GM23338 (cell line): ENCODE measurements around the gene ADGRF1. TPM values are rescaled to one million over a fixed set of nuclear protein-coding genes. Genes with fewer than 3 reads are reported as not detected.
"Not testable (repeated sequence)": the region's sequence is repeated elsewhere in the genome, so short reads cannot be mapped to it uniquely, and the experiment has no call there.

Source experiments
- ATAC-seq: fragments of 200-7000 bp; cut with Tn5 transposase; 3 replicates; pipeline ENCODE4 v1.9.1; 2020
- DNase-seq: peaks from one replicate; pipeline ENCODE4 v3.0.0-alpha.2; 2015; ENCODE audit warnings: low spot score
- H2AFZ ChIP-seq: fragments of 200-600 bp; sonication (generic); 2 replicates; pipeline ENCODE4 v1.8.0; 2016; ENCODE audit warnings: antibody characterized with exemption, mild to moderate bottlenecking, moderate library complexity
- H3F3A ChIP-seq: fragments of 200-600 bp; sonication (generic); replicated peaks from 2 replicates; pipeline ENCODE4 v1.8.0; 2017; ENCODE audit warnings: antibody characterized with exemption, mixed run types, low read depth
- H3K27ac ChIP-seq: fragments of 200-600 bp; sonication (generic); 2 replicates; pipeline ENCODE4 v1.6.1; 2016; ENCODE audit warnings: low read depth
- H3K27me3 ChIP-seq: fragments of 200-600 bp; sonication (generic); 2 replicates; pipeline ENCODE4 v1.8.0; 2016; ENCODE audit warnings: mild to moderate bottlenecking, mixed run types, moderate library complexity; ENCODE audit not compliant: insufficient read depth
- H3K36me3 ChIP-seq: fragments of 200-600 bp; sonication (generic); 2 replicates; pipeline ENCODE4 v1.8.0; 2016; ENCODE audit warnings: mild to moderate bottlenecking; ENCODE audit not compliant: insufficient read depth
- H3K4me1 ChIP-seq: fragments of 200-600 bp; sonication (generic); 2 replicates; pipeline ENCODE4 v1.8.0; 2016; ENCODE audit warnings: mild to moderate bottlenecking, moderate library complexity; ENCODE audit not compliant: insufficient read depth
- H3K4me2 ChIP-seq: fragments of 200-600 bp; sonication (generic); 2 replicates; pipeline ENCODE4 v1.7.1; 2017; ENCODE audit warnings: mixed run types
- H3K4me3 ChIP-seq: fragments of 200-600 bp; sonication (generic); 2 replicates; pipeline ENCODE4 v1.6.1; 2016; ENCODE audit warnings: mixed run types
- H3K79me2 ChIP-seq: fragments of 200-600 bp; sonication (generic); replicated peaks from 2 replicates; pipeline ENCODE4 v1.8.0; 2017; ENCODE audit warnings: mild to moderate bottlenecking; ENCODE audit not compliant: insufficient read depth
- H3K9me2 ChIP-seq: fragments of 200-600 bp; sonication (generic); 2 replicates; pipeline ENCODE4 v1.8.0; 2017; ENCODE audit not compliant: insufficient read depth
- H4K20me1 ChIP-seq: fragments of 200-600 bp; sonication (generic); replicated peaks from 2 replicates; pipeline ENCODE4 v1.8.0; 2017; ENCODE audit warnings: mild to moderate bottlenecking; ENCODE audit not compliant: insufficient read depth
- H3K27ac Mint-ChIP-seq: 2 replicates; pipeline ENCODE4 v1.8.0; 2020; ENCODE audit warnings: inconsistent platforms, mild to moderate bottlenecking, moderate library complexity, mixed read lengths
- H3K27me3 Mint-ChIP-seq: 3 replicates; pipeline ENCODE4 v1.8.0; 2022; ENCODE audit warnings: low read depth, mild to moderate bottlenecking, moderate library complexity, mixed read lengths, inconsistent platforms; ENCODE audit not compliant: insufficient read depth, poor library complexity
- H3K36me3 Mint-ChIP-seq: 3 replicates; pipeline ENCODE4 v1.8.0; 2021; ENCODE audit warnings: low read depth, mild to moderate bottlenecking, inconsistent platforms, moderate library complexity, mixed read lengths
- H3K4me1 Mint-ChIP-seq: 3 replicates; pipeline ENCODE4 v1.8.0; 2020; ENCODE audit warnings: mild to moderate bottlenecking, inconsistent platforms, mixed read lengths
- H3K4me3 Mint-ChIP-seq: 3 replicates; pipeline ENCODE4 v1.8.0; 2021; ENCODE audit warnings: moderate library complexity, mild to moderate bottlenecking, inconsistent platforms, mixed read lengths
- H3K9me3 Mint-ChIP-seq: 3 replicates; pipeline ENCODE4 v1.8.0; 2020; ENCODE audit warnings: moderate library complexity, mild to moderate bottlenecking, inconsistent platforms, mixed read lengths
- CREB1 ChIP-seq: fragments of 250-450 bp; sonication (Bioruptor Pico); IDR thresholded peaks from 2 replicates; pipeline ENCODE4 v1.5.0; 2020; ENCODE audit warnings: low read depth, mild to moderate bottlenecking, moderate library complexity
- EZH2 ChIP-seq: fragments of 200-600 bp; sonication (generic); IDR thresholded peaks from one replicate; pipeline ENCODE4 v1.8.0; 2017; ENCODE audit warnings: antibody characterized with exemption, mild to moderate bottlenecking, low read depth; ENCODE audit not compliant: unreplicated experiment
- EZH2phosphoT487 ChIP-seq: fragments of 200-600 bp; sonication (generic); IDR thresholded peaks from one replicate; pipeline ENCODE4 v1.8.1; 2018; ENCODE audit warnings: antibody characterized with exemption; ENCODE audit not compliant: unreplicated experiment
- JUNB ChIP-seq: IDR thresholded peaks from one replicate; pipeline ENCODE4 v1.6.1; 2016; ENCODE audit warnings: antibody characterized with exemption; ENCODE audit not compliant: unreplicated experiment
- POLR2AphosphoS5 ChIP-seq: IDR thresholded peaks from 2 replicates; pipeline ENCODE4 v1.6.1; 2016; ENCODE audit warnings: antibody characterized with exemption, low read depth
- STAT1 ChIP-seq: IDR thresholded peaks from one replicate; pipeline ENCODE4 v1.6.1; 2016; ENCODE audit warnings: antibody characterized with exemption; ENCODE audit not compliant: unreplicated experiment
- ZNF114 ChIP-seq: fragments of 250-450 bp; sonication (Bioruptor Pico); IDR thresholded peaks from 2 replicates; pipeline ENCODE4 v1.5.0; 2020; ENCODE audit warnings: mild to moderate bottlenecking, moderate library complexity
- ZNF331 ChIP-seq: fragments of 250-450 bp; sonication (Bioruptor Pico); IDR thresholded peaks from 2 replicates; pipeline ENCODE4 v1.5.0; 2020; ENCODE audit warnings: low read depth, mild to moderate bottlenecking, moderate library complexity
- polyA plus RNA-seq: library from polyadenylated mRNA; unstranded; fragments of >200 nt; fragmentation: Nextera tagmentation; extraction: Ambion mirVana; gene quantifications from 2 replicates; pipeline ENCODE4 v1.2.1, GENCODE V29; 2016
- total RNA-seq: library from RNA; depleted of rRNA; stranded (reverse); fragments of >200 nt; shearing (Covaris generic); gene quantifications from 2 replicates; pipeline ENCODE4 v1.2.3, GENCODE V29; 2014
- TF ChIP-seq, protein P1 (sequence below): IDR thresholded peaks from one replicate; pipeline ENCODE4 v1.6.1; 2018; ENCODE audit warnings: antibody characterized with exemption; ENCODE audit not compliant: unreplicated experiment
- TF ChIP-seq, protein P2 (sequence below), 2 experiments: fragments of 200-600 bp in 1 of 2; sonication (generic) in 1 of 2; conservative IDR thresholded peaks; 2 replicates each; pipeline versions ENCODE4 v1.5.1 to v1.6.1; 2016 to 2017; ENCODE audit warnings: antibody characterized with exemption in 2 of 2, low read depth in 2 of 2, mild to moderate bottlenecking in 2 of 2, moderate library complexity in 1 of 2
- TF ChIP-seq, protein P3 (sequence below): IDR thresholded peaks from 2 replicates; pipeline ENCODE4 v1.6.1; 2016; ENCODE audit warnings: antibody characterized with exemption

The ADGRF1 gene
- total and polyA plus RNA-seq, 2 experiments from 2014 or later, result not detected

DNA sequence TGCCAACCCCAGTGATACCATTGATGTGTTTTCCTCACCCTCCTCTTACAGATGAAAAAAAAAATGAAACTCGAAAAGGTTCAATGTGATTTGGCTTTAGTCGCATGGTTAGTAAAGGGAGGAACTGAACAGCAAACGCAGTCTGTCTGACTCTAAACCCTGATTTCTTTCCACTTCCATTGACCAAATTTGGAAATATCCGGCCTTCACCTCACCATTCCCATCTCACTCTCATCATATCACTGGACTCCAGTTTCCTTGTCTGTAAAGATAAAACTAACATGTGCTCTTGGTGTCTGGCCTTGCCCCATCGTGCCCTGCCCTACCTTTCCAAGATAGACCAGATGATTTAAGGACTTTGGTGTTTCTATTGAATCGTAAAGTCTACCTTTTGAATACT is 48.7 kb upstream of the ADGRF1 start (continued):
- TF ChIP-seq, protein P1, sequence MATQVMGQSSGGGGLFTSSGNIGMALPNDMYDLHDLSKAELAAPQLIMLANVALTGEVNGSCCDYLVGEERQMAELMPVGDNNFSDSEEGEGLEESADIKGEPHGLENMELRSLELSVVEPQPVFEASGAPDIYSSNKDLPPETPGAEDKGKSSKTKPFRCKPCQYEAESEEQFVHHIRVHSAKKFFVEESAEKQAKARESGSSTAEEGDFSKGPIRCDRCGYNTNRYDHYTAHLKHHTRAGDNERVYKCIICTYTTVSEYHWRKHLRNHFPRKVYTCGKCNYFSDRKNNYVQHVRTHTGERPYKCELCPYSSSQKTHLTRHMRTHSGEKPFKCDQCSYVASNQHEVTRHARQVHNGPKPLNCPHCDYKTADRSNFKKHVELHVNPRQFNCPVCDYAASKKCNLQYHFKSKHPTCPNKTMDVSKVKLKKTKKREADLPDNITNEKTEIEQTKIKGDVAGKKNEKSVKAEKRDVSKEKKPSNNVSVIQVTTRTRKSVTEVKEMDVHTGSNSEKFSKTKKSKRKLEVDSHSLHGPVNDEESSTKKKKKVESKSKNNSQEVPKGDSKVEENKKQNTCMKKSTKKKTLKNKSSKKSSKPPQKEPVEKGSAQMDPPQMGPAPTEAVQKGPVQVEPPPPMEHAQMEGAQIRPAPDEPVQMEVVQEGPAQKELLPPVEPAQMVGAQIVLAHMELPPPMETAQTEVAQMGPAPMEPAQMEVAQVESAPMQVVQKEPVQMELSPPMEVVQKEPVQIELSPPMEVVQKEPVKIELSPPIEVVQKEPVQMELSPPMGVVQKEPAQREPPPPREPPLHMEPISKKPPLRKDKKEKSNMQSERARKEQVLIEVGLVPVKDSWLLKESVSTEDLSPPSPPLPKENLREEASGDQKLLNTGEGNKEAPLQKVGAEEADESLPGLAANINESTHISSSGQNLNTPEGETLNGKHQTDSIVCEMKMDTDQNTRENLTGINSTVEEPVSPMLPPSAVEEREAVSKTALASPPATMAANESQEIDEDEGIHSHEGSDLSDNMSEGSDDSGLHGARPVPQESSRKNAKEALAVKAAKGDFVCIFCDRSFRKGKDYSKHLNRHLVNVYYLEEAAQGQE, result no peak
- TF ChIP-seq ZNF114, result no peak
- TF ChIP-seq POLR2AphosphoS5, result no peak
- no peak for TF ChIP-seq STAT1
- TF ChIP-seq, protein P2, sequence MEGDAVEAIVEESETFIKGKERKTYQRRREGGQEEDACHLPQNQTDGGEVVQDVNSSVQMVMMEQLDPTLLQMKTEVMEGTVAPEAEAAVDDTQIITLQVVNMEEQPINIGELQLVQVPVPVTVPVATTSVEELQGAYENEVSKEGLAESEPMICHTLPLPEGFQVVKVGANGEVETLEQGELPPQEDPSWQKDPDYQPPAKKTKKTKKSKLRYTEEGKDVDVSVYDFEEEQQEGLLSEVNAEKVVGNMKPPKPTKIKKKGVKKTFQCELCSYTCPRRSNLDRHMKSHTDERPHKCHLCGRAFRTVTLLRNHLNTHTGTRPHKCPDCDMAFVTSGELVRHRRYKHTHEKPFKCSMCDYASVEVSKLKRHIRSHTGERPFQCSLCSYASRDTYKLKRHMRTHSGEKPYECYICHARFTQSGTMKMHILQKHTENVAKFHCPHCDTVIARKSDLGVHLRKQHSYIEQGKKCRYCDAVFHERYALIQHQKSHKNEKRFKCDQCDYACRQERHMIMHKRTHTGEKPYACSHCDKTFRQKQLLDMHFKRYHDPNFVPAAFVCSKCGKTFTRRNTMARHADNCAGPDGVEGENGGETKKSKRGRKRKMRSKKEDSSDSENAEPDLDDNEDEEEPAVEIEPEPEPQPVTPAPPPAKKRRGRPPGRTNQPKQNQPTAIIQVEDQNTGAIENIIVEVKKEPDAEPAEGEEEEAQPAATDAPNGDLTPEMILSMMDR (conservative IDR thresholded peaks at IDR 0.05; ENCODE audit: low read depth in 2 of 2), result no peak
- TF ChIP-seq JUNB, result no peak
- TF ChIP-seq, protein P3, sequence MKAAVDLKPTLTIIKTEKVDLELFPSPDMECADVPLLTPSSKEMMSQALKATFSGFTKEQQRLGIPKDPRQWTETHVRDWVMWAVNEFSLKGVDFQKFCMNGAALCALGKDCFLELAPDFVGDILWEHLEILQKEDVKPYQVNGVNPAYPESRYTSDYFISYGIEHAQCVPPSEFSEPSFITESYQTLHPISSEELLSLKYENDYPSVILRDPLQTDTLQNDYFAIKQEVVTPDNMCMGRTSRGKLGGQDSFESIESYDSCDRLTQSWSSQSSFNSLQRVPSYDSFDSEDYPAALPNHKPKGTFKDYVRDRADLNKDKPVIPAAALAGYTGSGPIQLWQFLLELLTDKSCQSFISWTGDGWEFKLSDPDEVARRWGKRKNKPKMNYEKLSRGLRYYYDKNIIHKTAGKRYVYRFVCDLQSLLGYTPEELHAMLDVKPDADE, result no peak
- TF ChIP-seq CREB1 (CRISPR knock-in tag), result no peak
- no peak for TF ChIP-seq EZH2
- no peak for TF ChIP-seq EZH2phosphoT487
- TF ChIP-seq ZNF331, result no peak

DNA sequence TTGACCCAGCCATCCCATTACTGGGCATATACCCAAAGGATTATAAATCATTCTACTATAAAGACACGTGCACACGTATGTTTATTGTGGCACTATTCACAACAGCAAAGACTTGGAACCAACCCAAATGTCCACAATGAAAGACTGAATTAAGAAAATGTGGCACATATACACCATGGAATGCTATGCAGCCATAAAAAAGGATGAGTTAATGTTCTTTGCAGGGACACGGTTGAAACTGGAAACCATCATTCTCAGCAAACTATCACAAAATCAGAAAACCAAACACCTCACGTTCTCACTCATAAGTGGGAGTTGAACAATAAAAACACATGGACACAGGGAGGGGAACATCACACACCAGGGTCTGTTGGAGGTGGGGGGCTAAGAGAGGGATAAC is 47.3 kb upstream of the ADGRF1 start:
- not testable (repeated sequence) for H3K27me3 Mint-ChIP-seq, H2AFZ ChIP-seq, H3K27me3 ChIP-seq, H4K20me1 ChIP-seq, H3K27ac Mint-ChIP-seq, H3K9me3 Mint-ChIP-seq, H3K79me2 ChIP-seq, H3K36me3 Mint-ChIP-seq, H3K4me1 ChIP-seq, H3K4me3 ChIP-seq, H3K27ac ChIP-seq, H3F3A ChIP-seq, H3K4me1 Mint-ChIP-seq, H3K4me3 Mint-ChIP-seq, H3K36me3 ChIP-seq, DNase-seq, H3K4me2 ChIP-seq, ATAC-seq, H3K9me2 ChIP-seq
